ENCODE data around the gene LMX1B.

The LMX1B gene

GRCh38 chr9:126605792-126606482, 7.8 kb upstream of the LMX1B start:
- DNase-seq: no peak

DNA sequence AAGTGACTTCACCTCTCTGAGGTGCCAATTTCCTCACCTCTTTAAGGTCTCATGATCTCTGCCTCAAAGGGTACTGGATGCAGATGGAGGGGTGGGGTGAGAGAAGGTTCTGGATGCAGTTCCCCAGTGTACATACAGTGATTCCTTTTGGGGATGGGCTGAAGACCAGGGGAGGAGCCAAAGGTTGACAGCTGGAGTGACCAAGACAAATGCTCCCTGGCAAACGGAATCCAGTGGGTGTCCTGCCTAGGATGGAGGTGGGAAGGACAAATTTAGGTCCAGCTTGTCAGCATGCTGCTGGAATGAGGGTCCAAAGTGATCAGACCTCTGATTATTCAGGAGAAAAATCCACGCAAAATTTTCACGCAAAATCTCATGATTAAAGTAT, 7.3 kb upstream of the LMX1B start:
- DNase-seq: no peak

DNA sequence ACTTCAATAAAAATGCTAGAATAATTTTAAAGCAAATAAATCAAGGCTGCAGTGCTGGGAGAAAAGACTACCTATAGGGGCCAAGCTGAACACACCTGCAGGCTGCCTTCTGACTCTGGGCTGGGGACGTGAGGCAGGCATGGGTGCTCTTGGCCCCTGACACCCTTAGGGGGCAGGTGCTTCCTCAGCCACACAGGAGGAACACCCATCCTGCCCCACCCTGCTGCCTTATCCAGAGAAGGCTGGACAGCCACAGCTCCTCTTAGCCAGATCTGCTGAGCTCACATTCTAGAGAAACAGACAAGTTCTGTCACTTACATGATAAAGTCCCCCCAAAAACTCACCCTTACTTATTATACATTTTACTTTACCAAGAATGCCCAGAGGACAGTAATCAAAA, 6.6 kb upstream of the LMX1B start:
- no peak for DNase-seq

DNA sequence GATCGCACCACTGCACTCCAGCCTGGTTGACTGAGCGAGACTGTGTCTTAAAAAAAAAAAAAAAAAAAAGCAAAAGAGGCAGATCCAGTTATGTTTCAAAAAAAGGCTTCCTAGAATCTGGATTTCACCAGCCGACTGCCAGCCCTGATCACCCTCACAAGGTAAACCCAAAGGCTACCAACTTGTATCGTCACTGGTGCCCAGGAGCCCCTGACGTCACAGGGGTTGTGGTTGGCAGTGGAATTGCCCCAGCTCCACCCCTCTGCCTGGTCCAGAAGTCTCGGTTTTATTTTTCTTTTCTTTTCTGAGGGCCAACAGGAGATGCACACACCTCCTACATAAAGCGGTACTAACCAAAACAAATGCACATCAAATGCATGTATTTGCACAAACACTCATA, 6.0 kb upstream of the LMX1B start:
- DNase-seq: no peak

- no peak for DNase-seq
Measured at GRCh38 chr9:126608551-126608950, 5.2 kb upstream of the LMX1B start.

GRCh38 chr9:126609191-126609590, 4.5 kb upstream of the LMX1B start:
- DNase-seq: no peak

DNA sequence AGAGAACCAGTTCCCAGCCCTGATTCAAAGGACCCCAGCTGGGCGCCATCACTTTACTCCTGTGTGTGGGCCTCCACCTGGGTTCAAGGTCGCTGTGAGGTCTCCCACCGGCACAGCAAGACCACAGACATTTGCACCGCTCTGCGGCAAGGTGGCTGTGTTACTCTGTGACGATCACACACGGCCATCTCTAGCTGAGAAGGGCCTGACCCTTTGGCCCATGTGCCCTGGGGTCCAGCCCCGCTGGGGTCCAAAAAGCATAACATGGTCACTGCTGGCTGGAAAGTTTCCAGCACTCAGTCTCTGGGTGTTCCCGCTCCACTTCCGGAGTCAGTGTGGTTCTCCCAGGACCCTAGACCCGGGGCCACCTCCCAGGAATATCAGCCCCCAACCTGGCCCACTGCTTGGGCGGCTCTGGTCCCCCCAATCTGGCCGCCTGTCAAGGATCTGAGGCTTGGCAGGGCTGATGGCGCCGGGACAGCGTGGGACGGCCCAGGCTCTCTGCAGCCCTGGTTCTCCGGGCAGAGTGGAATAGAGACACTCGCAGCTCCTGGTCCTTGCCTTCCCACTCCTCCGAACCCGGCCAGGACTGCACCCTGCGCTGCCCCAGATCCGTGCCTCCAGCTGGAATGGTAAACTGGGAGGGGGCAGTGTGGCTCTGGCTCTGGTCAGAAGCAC, 3.9 kb upstream of the LMX1B start:
- no peak for DNase-seq

DNA sequence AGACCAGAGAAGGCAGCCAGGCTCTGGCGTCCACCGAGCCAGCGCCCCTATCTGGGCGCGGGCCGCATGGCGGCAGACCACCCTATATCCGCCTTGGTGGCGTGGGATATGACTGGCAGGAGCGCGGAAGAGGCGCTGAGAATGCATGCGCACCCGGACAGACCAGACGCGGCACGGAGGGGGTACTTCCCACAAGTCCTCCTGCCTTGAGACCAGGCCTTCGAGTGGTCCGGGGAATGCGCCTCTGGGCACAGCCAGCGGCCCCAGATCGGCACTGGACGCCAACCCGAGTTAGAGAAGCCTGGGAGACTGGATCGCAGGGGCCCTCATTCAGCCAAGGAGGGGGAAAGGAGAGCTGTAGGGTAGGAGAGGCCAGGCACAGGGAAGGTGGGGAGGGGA, 2.5 kb upstream of the LMX1B start:
- no peak for DNase-seq

DNA sequence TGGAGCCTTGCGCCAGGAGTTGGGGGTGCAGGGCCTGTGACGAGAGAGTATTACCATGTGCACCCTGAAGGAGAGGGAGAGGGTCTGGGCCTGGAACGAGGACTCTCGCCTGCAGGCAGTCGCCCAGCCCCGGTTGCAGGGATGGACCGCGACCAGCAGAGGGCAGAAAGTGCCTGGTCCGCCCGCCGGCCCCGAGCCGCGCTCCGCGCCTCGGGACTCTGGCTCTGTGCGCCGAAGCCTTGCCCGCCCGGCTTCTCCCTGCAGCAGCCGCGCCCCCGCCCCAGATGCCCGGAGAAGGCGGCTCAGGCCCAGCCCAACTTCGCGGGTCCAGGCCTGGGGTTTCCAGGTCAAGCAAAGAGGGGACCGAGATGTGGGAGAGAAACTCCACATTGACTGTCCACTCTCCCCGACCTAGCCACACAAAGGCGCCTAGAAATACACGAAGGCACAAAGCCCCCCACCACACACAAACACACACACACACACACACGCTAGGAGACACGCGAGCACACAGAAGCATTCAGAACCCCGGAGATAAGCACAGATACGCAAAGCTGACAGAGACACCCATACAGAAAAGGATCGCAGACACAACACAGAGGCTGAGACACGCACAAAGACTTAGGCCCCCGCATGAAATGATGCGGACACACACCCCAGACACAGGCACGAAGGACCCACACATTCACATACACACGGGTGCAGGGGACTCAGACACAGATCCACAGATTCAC, 2.0 kb upstream of the LMX1B start:
- peak; percentile 81 for DNase-seq

GRCh38 chr9:126612326-126612812, 1.4 kb upstream of the LMX1B start:
- DNase-seq: no peak

DNA sequence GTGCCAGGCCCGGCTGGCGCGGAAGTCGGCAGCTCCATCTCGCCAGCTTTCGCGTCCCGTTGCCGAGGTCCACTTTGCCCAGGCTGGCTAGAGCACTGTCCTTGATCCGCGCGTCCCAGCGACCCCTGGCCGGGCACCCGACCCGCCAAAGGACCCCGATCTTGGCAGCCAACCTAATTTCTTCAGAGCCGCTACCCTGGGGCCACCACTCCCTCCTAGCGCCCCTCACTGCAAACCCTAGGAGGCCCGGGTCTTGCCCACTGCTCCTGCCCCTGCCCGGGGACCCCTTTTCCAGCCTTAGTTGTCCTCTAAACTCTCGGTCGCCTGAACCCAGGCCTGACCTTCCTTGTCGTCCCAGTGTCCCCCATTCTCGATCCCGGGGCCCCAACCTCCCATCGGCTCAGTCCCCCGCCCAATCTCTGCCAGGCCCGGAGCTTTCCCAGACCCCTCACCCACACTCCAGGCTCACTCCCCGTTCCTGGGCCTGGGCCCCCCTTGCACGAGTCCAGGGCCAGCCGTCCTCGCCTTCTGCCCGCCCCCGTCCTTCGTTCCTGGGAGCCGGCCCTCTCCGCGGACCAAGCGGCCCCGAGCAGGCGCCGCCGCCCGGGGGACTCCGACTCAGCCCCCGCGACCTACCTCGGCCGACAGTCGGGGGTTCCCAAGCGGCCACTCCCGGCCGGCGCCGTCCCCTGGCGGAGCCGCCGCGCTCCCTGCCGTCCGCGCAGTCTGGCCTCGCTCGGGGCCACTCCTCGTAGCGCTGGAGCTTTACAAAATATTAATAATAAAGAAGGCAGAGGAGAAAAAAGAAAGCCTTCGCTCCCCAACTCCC, 701 bp upstream of the LMX1B start:
- no peak for DNase-seq

DNA sequence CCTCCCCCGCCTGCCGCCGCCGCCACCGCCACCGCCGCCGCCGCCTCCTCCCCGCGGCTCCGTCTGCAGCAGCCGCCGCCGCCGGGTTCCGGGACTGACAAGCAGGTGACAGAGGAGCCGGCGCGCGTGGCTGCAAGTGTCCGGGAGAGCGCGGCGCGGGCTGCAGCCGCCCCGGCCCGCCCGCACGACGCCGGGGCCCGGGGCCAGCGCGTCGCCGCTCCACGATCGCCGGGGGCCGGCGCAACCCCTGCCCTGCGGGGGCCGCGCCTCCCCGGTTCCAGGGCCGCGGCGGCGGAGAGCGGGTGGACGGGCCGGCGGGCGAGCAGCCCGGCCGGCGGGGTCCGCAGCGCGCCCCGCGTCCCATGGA, 343 bp downstream of the LMX1B start:
- no peak for DNase-seq

- no peak for DNase-seq
Measured at GRCh38 chr9:126614455-126615244, 922 bp downstream of the LMX1B start.

DNA sequence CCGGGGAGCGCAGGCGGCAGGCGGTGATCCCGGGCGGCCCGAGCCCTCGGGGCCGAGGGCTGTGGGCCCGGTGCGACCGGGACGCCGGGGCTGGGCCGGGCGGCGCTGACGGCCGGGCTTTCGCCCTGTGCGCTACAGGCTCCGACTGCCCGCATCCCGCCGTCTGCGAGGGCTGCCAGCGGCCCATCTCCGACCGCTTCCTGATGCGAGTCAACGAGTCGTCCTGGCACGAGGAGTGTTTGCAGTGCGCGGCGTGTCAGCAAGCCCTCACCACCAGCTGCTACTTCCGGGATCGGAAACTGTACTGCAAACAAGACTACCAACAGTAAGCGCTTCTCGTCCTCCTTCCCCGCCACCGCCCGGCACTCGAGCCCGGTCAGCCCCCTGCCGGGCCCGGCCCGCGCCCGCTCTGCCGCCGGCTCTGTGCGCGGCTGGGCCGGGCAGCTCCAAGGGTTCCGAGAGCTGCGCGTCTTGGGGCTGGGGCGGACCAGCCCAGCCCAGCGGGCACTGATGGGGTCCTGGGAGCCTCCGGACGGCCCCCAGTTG, 1.6 kb downstream of the LMX1B start:
- peak; percentile 64 for DNase-seq

- no peak for DNase-seq
Measured at GRCh38 chr9:126615791-126616447, 2.2 kb downstream of the LMX1B start.

GRCh38 chr9:126616521-126616976, 2.8 kb downstream of the LMX1B start:
- no peak for DNase-seq

DNA sequence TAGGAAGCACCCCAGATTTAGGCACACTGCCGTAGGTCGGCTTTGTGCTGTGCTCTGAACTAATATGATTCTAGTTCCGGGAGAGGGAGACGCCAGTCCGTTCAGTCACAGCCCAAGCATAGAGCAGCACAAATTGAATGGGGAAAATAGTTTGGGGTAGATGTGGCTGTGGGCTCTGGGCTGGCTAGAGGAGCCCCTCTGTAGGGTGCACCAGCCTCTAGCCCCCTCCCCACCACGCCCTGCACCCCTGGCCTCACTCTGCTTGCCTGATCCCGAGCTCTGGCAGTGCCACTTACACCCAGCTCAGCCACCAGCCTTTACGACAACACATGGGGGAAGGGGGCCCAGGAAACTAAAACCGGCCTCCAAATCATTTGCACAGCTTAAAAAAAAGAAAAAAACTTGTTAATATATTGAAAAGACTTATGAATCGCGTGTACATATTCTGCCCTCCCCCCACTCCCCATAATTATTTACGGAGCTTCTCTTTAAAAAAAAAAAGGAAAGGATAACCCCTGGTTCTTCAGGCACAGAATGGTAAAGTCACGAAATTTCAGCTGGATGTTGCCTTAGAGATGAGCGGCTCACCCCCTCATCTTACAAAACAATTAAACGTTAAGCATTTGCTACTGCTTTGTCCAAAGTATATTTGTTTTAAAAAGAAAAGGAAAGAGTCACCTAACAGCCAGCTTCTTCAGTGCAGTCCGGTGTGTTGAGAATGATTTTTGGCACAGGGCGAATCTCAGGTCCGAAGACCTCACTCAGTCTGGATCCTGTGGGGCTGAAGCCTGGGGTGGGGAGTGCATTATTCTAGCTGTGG, 3.5 kb downstream of the LMX1B start:
- no peak for DNase-seq

DNA sequence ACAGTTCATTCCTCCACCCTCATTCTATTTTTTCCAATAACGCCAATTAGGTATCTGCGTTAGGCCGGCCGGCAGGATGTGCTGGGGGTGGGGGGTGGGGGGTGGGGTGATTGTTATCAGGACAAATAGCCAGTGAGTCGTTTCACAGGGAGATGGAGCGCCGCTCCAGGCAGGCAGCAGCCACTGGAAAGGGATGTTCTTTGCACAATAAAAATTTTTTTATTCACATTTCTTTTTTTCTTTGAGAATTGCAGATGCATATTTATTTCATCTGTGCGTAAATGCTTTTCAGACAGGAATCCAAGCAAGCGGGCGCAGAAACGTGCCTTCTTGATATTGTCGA, 4.1 kb downstream of the LMX1B start:
- no peak for DNase-seq

GRCh38 chr9:126618190-126618584, 4.5 kb downstream of the LMX1B start:
- DNase-seq: no peak

DNA sequence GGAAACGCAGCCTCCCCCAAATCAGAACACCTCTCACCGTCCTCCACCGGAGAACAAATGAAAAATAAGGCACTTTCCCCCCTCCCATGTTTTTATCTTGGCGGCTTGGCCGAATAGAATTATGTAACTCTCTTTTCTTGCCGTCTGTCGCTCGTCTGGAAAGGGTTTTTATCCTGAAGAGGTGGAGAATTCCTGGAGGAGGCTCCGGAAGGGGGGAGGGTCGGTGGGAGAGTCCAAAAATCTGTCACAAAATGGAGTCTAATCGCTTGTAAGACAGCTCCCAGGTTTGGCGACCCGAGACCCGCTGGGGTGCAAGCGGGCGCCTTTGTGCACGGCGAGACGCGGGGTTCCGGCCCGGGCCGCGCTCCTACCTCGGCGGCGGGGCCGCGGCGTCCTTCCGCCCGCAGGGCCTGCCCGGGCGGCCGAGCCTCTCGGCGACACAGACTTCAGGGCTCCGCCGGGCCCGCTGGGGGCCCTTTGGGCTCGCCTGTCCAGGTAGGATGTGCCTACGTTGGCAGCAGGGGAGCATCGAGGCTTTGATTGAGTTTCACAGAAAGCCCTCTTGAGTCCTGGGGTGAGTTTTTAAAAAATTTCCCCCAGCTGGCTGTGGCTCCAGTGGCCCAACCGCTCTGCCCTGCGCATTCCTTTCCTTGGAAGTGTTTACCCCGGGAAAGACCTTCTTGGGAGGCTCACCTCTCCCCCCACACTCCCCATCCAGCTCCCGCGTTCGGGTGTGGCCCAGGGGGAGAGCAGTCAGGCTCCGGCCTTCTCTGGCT, 5.0 kb downstream of the LMX1B start:
- no peak for DNase-seq

All from activated CD4-positive, alpha-beta T cell treated with anti-CD3 and anti-CD28 coated beads, Interleukin-10, Interleukin-2, amounts not matched to agents 100 ng/mL and 50 ng/mL, durations not matched to agents 16 hours and 8 hours (primary cell).